HL-60 (cell line): Measurements from ENCODE around the gene DUSP23.

Experiments
- CTCF ChIP-seq: IDR thresholded peaks from one replicate; pipeline ENCODE4 v1.5.1; 2011; ENCODE audit warnings: low read length, control low read depth, inconsistent platforms; ENCODE audit not compliant: insufficient read depth
- POLR2AphosphoS5 ChIP-seq: IDR thresholded peaks from 2 replicates; pipeline ENCODE4 v1.6.1; 2012; ENCODE audit warnings: low read depth
- REST ChIP-seq: IDR thresholded peaks from 2 replicates; pipeline ENCODE4 v1.6.1; 2012; ENCODE audit warnings: low read depth; ENCODE audit not compliant: insufficient replicate concordance

- no peak for TF ChIP-seq CTCF
- no peak for TF ChIP-seq POLR2AphosphoS5
- TF ChIP-seq REST, result no peak
Observed at GRCh38 chr1:159752135-159752580, 28.6 kb upstream of the DUSP23 start.
